LNCaP clone FGC (cell line): ENCODE data around the gene HOXC10.

Source experiments
- DNase-seq: peaks from one replicate; pipeline ENCODE4 v3.0.0-alpha.2; 2011; ENCODE audit warnings: low read depth
- H3K4me3 ChIP-seq: 2 replicates; pipeline ENCODE4 v1.5.1; 2011; ENCODE audit warnings: mild to moderate bottlenecking, low read depth, low read length, control low read depth
- TF ChIP-seq, protein P1 (sequence below): IDR thresholded peaks from 2 replicates; pipeline ENCODE4 v1.5.1; 2012; ENCODE audit warnings: mild to moderate bottlenecking; ENCODE audit not compliant: control insufficient read depth, insufficient read depth; ENCODE audit errors: extremely low read depth

Gene HOXC10

DNA sequence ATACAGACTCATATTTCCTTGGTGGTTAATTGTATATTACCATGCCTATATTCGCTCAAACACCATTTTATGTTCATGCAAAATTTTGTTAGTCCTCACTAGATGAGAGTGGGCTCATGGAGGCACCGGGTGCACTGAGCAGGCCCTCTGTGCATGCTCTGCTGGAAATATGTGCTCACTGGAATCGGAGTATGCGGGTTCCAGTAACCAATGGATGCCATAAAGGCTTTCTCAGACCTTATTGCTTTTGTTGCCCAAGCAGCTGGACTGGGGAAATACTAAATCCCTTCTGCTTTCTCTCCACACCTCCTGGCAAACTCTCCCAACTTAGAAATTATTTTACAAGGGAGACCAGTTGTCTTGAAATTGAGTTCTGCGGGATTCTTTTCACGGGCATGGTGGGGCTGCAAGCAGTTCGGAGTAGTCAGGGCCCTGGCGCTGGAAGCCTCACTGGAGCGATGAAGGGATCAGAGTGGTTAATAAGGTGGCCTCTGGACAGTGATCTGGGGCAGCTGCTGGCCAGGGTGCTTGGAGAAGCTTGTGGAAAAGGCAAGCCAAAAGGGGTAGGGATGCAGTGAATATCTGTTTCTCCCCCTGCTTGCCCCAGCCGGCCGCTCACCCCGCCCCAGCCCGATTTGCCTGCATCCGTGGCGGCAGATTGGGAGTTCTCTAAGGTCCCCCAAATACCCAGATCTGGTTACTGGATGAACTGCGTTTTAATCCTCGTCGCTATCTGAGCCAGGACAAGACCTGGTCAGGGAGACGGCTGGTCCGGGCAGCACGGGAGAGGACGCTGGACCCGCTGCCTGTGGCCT is 35.9 kb downstream of the HOXC10 start:
- 0 out of 2 replicates have a peak overlapping the region, but pooled peaks have one; percentile 6 for H3K4me3 ChIP-seq
- no peak for DNase-seq
- TF ChIP-seq, protein P1, sequence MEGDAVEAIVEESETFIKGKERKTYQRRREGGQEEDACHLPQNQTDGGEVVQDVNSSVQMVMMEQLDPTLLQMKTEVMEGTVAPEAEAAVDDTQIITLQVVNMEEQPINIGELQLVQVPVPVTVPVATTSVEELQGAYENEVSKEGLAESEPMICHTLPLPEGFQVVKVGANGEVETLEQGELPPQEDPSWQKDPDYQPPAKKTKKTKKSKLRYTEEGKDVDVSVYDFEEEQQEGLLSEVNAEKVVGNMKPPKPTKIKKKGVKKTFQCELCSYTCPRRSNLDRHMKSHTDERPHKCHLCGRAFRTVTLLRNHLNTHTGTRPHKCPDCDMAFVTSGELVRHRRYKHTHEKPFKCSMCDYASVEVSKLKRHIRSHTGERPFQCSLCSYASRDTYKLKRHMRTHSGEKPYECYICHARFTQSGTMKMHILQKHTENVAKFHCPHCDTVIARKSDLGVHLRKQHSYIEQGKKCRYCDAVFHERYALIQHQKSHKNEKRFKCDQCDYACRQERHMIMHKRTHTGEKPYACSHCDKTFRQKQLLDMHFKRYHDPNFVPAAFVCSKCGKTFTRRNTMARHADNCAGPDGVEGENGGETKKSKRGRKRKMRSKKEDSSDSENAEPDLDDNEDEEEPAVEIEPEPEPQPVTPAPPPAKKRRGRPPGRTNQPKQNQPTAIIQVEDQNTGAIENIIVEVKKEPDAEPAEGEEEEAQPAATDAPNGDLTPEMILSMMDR: no peak

DNA sequence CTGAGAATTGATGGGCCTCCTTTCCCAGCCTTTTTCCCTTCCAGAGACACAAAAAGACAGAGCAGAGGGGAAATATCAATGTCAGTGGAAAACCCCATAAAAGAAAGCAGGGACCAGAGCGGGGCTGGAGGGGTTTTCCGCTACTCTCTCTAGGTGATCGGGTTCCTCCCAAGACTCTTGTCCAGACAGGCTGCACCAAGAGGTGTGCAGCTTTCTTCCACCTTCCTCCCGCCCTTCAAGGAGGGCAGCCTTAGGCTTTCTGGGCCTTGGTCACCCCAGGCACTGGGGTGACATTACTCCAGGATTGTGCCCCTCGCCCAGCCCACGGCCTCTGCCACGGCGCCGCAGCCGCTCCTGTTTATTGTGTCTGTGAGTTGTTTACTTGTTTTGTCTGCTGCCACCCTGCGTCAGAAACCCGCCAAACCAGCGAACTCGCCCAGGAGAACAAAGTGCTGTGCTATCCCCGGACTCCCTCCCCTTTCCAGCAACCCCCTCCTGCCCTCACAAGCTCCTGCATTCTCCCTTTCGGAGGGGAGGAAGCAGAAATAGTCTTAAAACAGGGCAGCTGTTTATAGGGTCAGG is 36.6 kb downstream of the HOXC10 start:
- DNase-seq: no peak
- H3K4me3 ChIP-seq: peak overlapping the region; percentile 6
- TF ChIP-seq, protein P1: peak; percentile 47

DNA sequence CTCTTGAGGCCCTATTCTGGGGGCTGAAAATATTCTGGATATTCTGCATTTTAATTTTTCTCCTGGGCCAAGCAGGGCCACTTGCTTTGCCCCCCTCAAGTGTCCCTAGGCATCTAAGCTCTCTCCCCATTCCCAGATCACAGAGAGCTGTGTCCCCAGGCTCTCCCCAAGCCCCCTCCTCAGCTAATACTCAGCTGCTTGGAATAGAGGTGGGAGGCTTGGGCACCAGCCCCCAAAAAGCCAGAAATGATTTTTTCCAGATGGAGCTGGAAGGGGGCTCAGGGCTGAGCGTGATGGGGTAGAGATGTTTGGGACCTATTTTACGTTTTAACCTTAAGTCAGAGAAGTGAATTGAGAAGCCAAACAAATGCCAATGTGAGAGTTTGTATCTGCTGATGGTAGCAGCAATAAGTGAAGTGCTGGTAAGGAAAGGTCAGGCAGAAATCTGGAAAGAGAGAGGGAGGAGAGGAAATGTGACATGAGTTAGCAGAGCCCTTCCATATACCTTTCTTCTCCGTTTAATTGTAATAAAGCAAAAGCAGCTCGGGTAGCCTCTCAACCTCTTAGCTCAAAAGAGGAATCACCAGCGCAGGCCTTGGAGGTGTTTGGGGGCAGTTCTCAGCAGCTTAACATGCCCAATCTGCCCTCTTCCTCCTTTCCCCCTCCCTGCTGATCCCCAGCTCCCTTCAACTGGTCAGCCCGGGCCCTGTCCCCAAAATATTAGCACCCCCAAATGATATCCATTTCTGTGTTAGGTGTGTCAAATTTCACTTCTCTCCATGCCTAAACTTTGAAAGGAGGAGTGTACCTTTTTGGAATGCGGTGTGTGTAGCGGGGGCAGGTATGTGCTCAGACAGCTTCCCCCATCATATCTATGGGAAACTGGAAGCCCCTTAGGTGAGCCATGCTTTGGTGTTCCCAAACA is 38.3 kb downstream of the HOXC10 start:
- H3K4me3 ChIP-seq: no peak overlapping the region
- TF ChIP-seq, protein P1: no peak
- DNase-seq: no peak

DNA sequence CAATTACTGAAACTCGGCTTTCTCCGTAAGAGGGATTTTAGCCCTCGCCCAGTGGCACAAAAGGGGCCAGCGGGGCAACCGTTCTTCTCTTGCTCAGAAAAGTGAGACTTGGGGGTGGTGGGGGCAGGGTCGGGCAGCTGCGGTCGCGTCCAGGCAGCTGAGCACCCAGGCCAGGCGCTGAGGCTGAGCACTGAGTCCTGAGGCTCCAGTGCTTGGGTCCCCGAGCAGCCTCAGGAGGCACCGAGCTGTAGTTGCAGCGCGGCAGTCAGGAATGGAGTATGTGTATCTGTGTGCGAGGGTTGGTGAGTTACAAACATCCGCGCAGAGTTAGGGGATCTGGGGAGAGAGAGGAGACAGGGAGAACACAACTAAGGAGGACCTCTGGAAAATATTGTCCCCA is 39.2 kb downstream of the HOXC10 start:
- TF ChIP-seq, protein P1: no peak
- H3K4me3 ChIP-seq: no peak overlapping the region
- no peak for DNase-seq

DNA sequence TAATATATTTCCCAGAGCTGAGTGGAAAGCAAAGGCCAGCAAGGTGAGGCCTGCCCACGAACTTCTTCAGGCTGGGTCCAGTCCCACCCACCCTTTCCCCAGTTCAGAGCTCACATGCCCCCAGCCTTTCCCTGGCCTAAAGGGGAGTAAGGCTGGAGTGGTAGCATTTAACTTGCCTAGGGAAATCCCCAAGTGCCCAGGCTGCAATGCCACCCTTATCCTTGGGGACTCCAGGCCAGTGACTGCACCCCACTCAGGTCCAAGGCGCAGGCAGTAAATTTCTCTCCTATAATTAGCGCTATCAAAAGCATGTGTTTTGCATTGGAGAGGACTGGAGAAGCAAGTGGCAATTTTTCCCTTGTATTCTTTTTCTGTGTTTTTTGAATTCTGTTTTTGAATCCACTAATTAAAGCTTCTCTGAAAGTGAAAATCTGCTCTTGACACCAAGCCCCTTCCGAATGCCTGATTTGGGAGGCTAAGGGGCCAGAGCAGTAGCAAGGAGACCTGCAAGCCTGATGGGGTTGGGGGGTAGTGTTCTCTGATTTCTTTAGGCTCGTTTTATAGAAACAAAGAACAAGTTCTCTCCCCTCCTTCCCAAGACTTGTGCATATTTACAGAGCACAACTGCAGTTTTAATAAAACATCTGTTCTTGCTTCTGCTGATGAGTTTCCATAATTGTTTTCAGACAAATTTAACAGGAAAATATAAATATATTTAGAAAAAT is 39.8 kb downstream of the HOXC10 start:
- H3K4me3 ChIP-seq: no peak overlapping the region
- TF ChIP-seq, protein P1: no peak
- no peak for DNase-seq
